GM12878 (cell line): ENCODE results near the gene CSRP1. TPM values are rescaled to one million over a fixed set of nuclear protein-coding genes. Genes with fewer than 3 reads are reported as not detected.

Experiments used
- ATAC-seq: fragments of 200-7000 bp; cut with Tn5 transposase; 3 replicates; pipeline ENCODE4 v1.9.1; 2020; ENCODE audit warnings: mild to moderate bottlenecking, moderate library complexity
- BruUV-seq: library from RNA; stranded (reverse); fragments of 400-500 nt; replicated peaks from 2 replicates; lab custom pipeline; 2021; lab: Mats Ljungman, UMichigan
- CTCF ChIA-PET: fragments of 300-600 bp; sonication (Branson Sonifier 250); formaldehyde crosslinking; extraction: SDS; loops from one replicate; lab custom pipeline; 2021; ENCODE audit warnings: inconsistent platforms; lab: Yijun Ruan, JAX
- POLR2A ChIA-PET: fragments of 350-600 bp; formaldehyde crosslinking; extraction: SDS; loops from one replicate; lab custom pipeline; 2021; ENCODE audit warnings: inconsistent platforms; lab: Charles Lee
- RAD21 ChIA-PET: fragments of 300-600 bp; sonication (Branson Sonifier 250); formaldehyde crosslinking; loops from one replicate; lab custom pipeline; 2023; ENCODE audit warnings: antibody characterized with exemption; ENCODE audit not compliant: unreplicated experiment; lab: Charles Lee
- SMC1A ChIA-PET: fragments of 300-600 bp; sonication (Branson Sonifier 250); formaldehyde crosslinking; loops from one replicate; lab custom pipeline; 2023; ENCODE audit not compliant: unreplicated experiment, uncharacterized antibody; lab: Charles Lee
- DNase-seq: peaks from one replicate; pipeline ENCODE4 v3.0.0-alpha.2; 2011; ENCODE audit warnings: low read depth, low spot score
- FAIRE-seq: peaks from 3 replicates; lab custom pipeline; 2011; peaks lifted over from hg19 to GRCh38; lab: Jason Lieb, UNC
- H2AFZ ChIP-seq: 2 replicates; pipeline ENCODE4 v1.6.0; 2011; ENCODE audit warnings: low read depth, low read length, control low read depth; ENCODE audit not compliant: control insufficient read depth
- H3K27ac ChIP-seq: 2 replicates; pipeline ENCODE4 v1.5.1; 2011; ENCODE audit warnings: control low read depth; ENCODE audit not compliant: control insufficient read depth, insufficient read depth
- H3K27me3 ChIP-seq, 2 experiments: replicated peaks in 1 of 2; 2 replicates each; pipeline versions ENCODE4 v1.6.0 to v1.6.1; 2011; ENCODE audit warnings: low read length in 1 of 2; ENCODE audit not compliant: control insufficient read depth in 2 of 2, insufficient read depth in 2 of 2
- H3K36me3 ChIP-seq, 2 experiments: 2 replicates each; pipeline ENCODE4 v1.5.1; 2011; ENCODE audit warnings: low read length in 1 of 2; ENCODE audit not compliant: control insufficient read depth in 2 of 2, insufficient read depth in 2 of 2
- H3K4me1 ChIP-seq: 2 replicates; pipeline ENCODE4 v1.6.1; 2011; ENCODE audit warnings: mild to moderate bottlenecking, low read length, moderate library complexity, mixed read lengths; ENCODE audit not compliant: control insufficient read depth, insufficient read depth
- H3K4me2 ChIP-seq: 2 replicates; pipeline ENCODE4 v1.6.0; 2011; ENCODE audit warnings: control low read depth; ENCODE audit not compliant: control insufficient read depth, insufficient read depth
- H3K4me3 ChIP-seq: fragments of 200-600 bp; sonication (generic); 2 replicates; pipeline ENCODE4 v1.5.1; 2016
- H3K79me2 ChIP-seq: 2 replicates; pipeline ENCODE4 v1.6.0; 2011; ENCODE audit warnings: low read length; ENCODE audit not compliant: control insufficient read depth, insufficient read depth
- H3K9ac ChIP-seq: 2 replicates; pipeline ENCODE4 v1.8.0; 2011; ENCODE audit warnings: low read length, control low read depth, mixed read lengths; ENCODE audit not compliant: control insufficient read depth, insufficient read depth
- H3K9me3 ChIP-seq: replicated peaks from 3 replicates; pipeline ENCODE4 v1.5.1; 2011; ENCODE audit warnings: mild to moderate bottlenecking, low read length; ENCODE audit not compliant: control insufficient read depth, insufficient read depth
- H4K20me1 ChIP-seq: 2 replicates; pipeline ENCODE4 v1.6.0; 2011; ENCODE audit not compliant: control insufficient read depth, insufficient read depth
- ATF7 ChIP-seq: fragments of 450-650 bp; IDR thresholded peaks from 2 replicates; pipeline ENCODE4 v1.6.1; 2016; ENCODE audit warnings: low read depth, mild to moderate bottlenecking
- CHD1 ChIP-seq: IDR thresholded peaks from 2 replicates; pipeline ENCODE4 v1.6.1; 2012; ENCODE audit warnings: low read depth, low read length, improper control_type of control experiment
- CHD4 ChIP-seq: fragments of 200-600 bp; sonication (generic); IDR thresholded peaks from 2 replicates; pipeline ENCODE4 v1.6.1; 2016; ENCODE audit warnings: mild to moderate bottlenecking
- GABPA ChIP-seq: IDR thresholded peaks from 2 replicates; pipeline ENCODE4 v1.6.1; 2014; ENCODE audit warnings: antibody characterized with exemption, low read depth, mild to moderate bottlenecking, inconsistent platforms
- MEF2B ChIP-seq: fragments of 450-650 bp; IDR thresholded peaks from 2 replicates; pipeline ENCODE4 v1.6.1; 2018; ENCODE audit warnings: mild to moderate bottlenecking, moderate library complexity; ENCODE audit not compliant: partially characterized antibody, poor library complexity, severe bottlenecking
- MTA3 ChIP-seq: IDR thresholded peaks from 2 replicates; pipeline ENCODE4 v1.6.1; 2012; ENCODE audit warnings: low read length, inconsistent platforms, borderline replicate concordance
- MXI1 ChIP-seq: fragments of 150-350 bp; IDR thresholded peaks from 2 replicates; pipeline ENCODE4 v1.6.1; 2011; ENCODE audit warnings: low read depth, mild to moderate bottlenecking, inconsistent platforms, low read length, improper control_type of control experiment
- PAX5 ChIP-seq: IDR thresholded peaks from 2 replicates; pipeline ENCODE4 v1.6.1; 2011; ENCODE audit warnings: low read depth, low read length, borderline replicate concordance
- SP1 ChIP-seq: IDR thresholded peaks from one replicate; pipeline ENCODE4 v1.6.1; 2011; ENCODE audit warnings: low read depth, low read length
- TBL1XR1 ChIP-seq: IDR thresholded peaks from 2 replicates; pipeline ENCODE4 v1.6.1; 2012; ENCODE audit warnings: low read depth, low read length, improper control_type of control experiment
- ZBED1 ChIP-seq: IDR thresholded peaks from 2 replicates; pipeline ENCODE4 v1.6.1; 2016; ENCODE audit warnings: borderline replicate concordance
- ZNF24 ChIP-seq: fragments of 450-650 bp; IDR thresholded peaks from 2 replicates; pipeline ENCODE4 v1.6.1; 2017; ENCODE audit warnings: antibody characterized with exemption, mild to moderate bottlenecking
- WGBS: methylation state at CpG from one replicate; pipeline ENCODE4 v1.1.6; 2016; ENCODE audit warnings: low lambda C conversion rate; ENCODE audit not compliant: insufficient replicate concordance, insufficient coverage; ENCODE audit errors: missing lambda C conversion rate; 5-methylcytosine and 5-hydroxymethylcytosine counted together
- in situ Hi-C: fragments of 300-500 bp; cut with MboI; formaldehyde crosslinking; loops from 9 replicates; pipeline ENCODE4 v1.14.3; 2018; ENCODE audit warnings: mixed read lengths
- intact Hi-C: fragments of 100-400 bp; cut with micrococcal nuclease; formaldehyde crosslinking; loops from one replicate; pipeline ENCODE4 v1.14.2; 2022; ENCODE audit not compliant: unreplicated experiment
- polyA plus RNA-seq, 11 experiments: library from polyadenylated mRNA; depleted of rRNA in 4 of 11; unstranded in 6 of 11; stranded (reverse) in 5 of 11; fragments of >200 nt; fragmentation: Nextera tagmentation in 4 of 11; fragmentation: Illumina TruSeq in 1 of 11; extraction: Ambion mirVana in 4 of 11; extraction: Trizol in 1 of 11; gene quantifications; 1 replicate in 1 of 11; 2 replicates in 10 of 11; pipeline versions ENCODE4 v1.2.1 to v1.2.3, GENCODE V29; 2011 to 2016; ENCODE audit warnings: inconsistent platforms in 2 of 11, missing spikeins in 2 of 11, low read depth in 1 of 11
- total RNA-seq, 4 experiments: library from RNA; depleted of rRNA in 3 of 4; stranded (reverse); fragments of >200 nt in 3 of 4; fragmentation: Illumina TruSeq in 1 of 4; extraction: Trizol in 1 of 4; gene quantifications; 2 replicates each; pipeline versions ENCODE4 v1.2.1 to v1.2.3, GENCODE V29; 2013 to 2021
- TF ChIP-seq, protein P1 (sequence below): fragments of 450-650 bp; IDR thresholded peaks from 2 replicates; pipeline ENCODE4 v1.6.1; 2018; ENCODE audit warnings: borderline replicate concordance, mild to moderate bottlenecking; ENCODE audit not compliant: partially characterized antibody
- TF ChIP-seq, protein P2 (sequence below): IDR thresholded peaks from 2 replicates; pipeline ENCODE4 v1.6.1; 2012; ENCODE audit warnings: low read depth, low read length, improper control_type of control experiment

CSRP1 gene
- total and polyA plus RNA-seq, 10 of the 15 experiments (the other 5 are each of a cell fraction or from before 2014, with no cell fraction given) = 23.4 to 99.2 (median 80.7) TPM

- Histone ChIP-seq H3K79me2 (no peaks in the 10 kb centered on the region), H2AFZ (no peak overlapping the region), H3K27me3 (peaks cover 0 to 1% of the 10 kb centered on the region in 2 experiments; a peak in 1 of 4 replicates), H3K27ac (no peak overlapping the region), H3K4me1 (no peaks in the 10 kb centered on the region), H3K9ac (no peak overlapping the region), H3K9me3 (no peaks in the 10 kb centered on the region), H3K4me3 (no peak overlapping the region), H3K4me2 (no peak overlapping the region), H3K36me3 (no peaks in the 10 kb centered on the region)
- SMC1A ChIA-PET = no interaction called here
- RAD21 ChIA-PET = no interaction called here
- FAIRE-seq = no peak
- intact Hi-C loops = no loop called here
- POLR2A ChIA-PET = no interaction called here
- BruUV-seq = no TSS peak
- 36% methylated on average over 5 of the region's 5 CpGs for WGBS
- TF ChIP-seq GABPA (no peak), SP1 (no peak), MEF2B (no peak), PAX5 (no peak), CHD4 (no peak), ZNF24 (no peak), MXI1 (no peak), CHD1 (no peak), MTA3 (no peak), ZBED1 (no peak), TBL1XR1 (no peak), ATF7 (no peak)
- TF ChIP-seq, protein P1, sequence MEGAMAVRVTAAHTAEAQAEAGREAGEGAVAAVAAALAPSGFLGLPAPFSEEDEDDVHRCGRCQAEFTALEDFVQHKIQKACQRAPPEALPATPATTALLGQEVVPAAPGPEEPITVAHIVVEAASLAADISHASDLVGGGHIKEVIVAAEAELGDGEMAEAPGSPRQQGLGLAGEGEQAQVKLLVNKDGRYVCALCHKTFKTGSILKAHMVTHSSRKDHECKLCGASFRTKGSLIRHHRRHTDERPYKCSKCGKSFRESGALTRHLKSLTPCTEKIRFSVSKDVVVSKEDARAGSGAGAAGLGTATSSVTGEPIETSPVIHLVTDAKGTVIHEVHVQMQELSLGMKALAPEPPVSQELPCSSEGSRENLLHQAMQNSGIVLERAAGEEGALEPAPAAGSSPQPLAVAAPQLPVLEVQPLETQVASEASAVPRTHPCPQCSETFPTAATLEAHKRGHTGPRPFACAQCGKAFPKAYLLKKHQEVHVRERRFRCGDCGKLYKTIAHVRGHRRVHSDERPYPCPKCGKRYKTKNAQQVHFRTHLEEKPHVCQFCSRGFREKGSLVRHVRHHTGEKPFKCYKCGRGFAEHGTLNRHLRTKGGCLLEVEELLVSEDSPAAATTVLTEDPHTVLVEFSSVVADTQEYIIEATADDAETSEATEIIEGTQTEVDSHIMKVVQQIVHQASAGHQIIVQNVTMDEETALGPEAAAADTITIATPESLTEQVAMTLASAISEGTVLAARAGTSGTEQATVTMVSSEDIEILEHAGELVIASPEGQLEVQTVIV = no peak
- TF ChIP-seq, protein P2, sequence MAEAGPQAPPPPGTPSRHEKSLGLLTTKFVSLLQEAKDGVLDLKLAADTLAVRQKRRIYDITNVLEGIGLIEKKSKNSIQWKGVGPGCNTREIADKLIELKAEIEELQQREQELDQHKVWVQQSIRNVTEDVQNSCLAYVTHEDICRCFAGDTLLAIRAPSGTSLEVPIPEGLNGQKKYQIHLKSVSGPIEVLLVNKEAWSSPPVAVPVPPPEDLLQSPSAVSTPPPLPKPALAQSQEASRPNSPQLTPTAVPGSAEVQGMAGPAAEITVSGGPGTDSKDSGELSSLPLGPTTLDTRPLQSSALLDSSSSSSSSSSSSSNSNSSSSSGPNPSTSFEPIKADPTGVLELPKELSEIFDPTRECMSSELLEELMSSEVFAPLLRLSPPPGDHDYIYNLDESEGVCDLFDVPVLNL = no peak
- TF ChIP-seq, all 136 proteins: peak for 0
- H4K20me1 ChIP-seq = no peaks in the 10 kb centered on the region
- in situ Hi-C loops = no loop called here
- CTCF ChIA-PET = interaction anchor here (0.8 to 2.7 kb wide), 4 partner anchors 11 to 240 kb away, joined by 3 to 9 read pairs (median 4); no protein-coding TSS in a partner anchor
- ATAC-seq (peak; percentile 39; the same call in 2 of the 3 replicates), DNase-seq (no peak)
These were observed 46.0 kb upstream of the CSRP1 start for GRCh38 chr1:201552941-201553351.
